GM18520 (cell line): ENCODE measurements around the gene IER2.
"Not testable (repeated sequence)": the region's sequence is repeated elsewhere in the genome, so short reads cannot be mapped to it uniquely, and the experiment has no call there.

Source experiments
- ATAC-seq: cut with Tn5 transposase; IDR thresholded peaks from one replicate; pipeline ENCODE4 v1.9.1; 2021; ENCODE audit not compliant: unreplicated experiment

Gene IER2

GRCh38 chr19:13190781-13191540 is 40.8 kb downstream of the IER2 start:
- ATAC-seq = no peak

DNA sequence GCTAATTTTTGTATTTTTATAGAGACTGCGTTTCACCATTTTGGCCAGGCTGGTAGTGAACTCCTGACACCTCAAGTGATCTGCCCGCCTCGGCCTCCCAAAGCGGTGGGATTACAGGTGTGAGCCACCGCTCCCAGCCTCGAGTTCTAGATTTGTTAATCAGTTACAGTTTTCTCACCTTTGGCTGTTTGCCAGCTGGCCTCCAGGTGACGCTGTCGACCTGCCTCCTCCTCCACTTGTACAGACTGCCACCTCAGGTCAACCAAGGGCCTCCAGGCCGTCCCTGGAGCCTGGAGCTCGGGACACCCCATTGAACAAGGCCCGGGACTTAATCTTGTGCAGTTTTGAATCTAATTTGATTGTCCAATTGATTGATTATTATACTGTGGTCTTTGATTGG is 45.5 kb downstream of the IER2 start:
- no peak for ATAC-seq

- no peak for ATAC-seq
Observed at GRCh38 chr19:13198634-13199033, 48.4 kb downstream of the IER2 start.

GRCh38 chr19:13202112-13202511 is 51.9 kb downstream of the IER2 start:
- not testable (repeated sequence) for ATAC-seq
